ENCODE results near the gene LY6G6D.

Gene LY6G6D

DNA sequence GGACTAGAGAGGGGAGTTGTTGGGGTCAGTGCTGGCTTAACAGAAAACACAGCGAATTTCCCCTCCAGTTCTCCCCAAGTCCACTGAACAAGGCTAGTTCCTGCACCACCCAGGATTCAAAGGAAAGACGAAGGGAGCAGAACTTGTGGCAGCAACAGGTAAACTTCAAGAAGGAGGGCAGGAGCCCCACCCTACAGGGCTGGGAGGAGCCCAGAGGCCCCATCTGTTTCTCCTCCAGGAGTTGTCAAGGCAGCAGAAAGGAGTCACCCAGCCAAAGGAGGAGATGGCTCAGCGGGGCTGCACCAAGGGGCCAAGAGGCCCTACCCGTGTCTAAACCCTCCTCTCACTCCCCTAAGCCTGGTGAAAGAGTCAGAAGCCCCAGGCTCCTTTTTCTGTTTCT lies 49.0 kb downstream of the LY6G6D start:
- no peak for DNase-seq (ENCODE audit: low read depth)

DNA sequence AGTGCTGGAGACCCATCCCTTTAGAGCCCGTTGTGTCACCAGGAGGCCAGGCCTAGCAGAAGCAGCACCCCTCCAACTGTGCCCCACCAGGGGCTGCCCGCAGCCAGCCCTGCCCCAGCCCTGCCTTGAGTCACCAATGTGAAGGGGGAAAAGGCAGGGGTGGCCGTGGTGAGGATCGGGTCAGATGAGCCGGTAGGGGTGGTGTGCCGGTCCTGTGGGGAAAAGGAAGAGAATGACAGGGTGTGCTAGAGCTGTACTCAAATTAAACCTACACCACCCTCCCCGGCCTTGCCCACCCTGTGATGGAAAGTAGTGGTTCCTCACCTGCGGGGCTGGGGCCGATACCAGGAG lies 50.4 kb downstream of the LY6G6D start:
- no peak for DNase-seq (ENCODE audit: low read depth)

DNA sequence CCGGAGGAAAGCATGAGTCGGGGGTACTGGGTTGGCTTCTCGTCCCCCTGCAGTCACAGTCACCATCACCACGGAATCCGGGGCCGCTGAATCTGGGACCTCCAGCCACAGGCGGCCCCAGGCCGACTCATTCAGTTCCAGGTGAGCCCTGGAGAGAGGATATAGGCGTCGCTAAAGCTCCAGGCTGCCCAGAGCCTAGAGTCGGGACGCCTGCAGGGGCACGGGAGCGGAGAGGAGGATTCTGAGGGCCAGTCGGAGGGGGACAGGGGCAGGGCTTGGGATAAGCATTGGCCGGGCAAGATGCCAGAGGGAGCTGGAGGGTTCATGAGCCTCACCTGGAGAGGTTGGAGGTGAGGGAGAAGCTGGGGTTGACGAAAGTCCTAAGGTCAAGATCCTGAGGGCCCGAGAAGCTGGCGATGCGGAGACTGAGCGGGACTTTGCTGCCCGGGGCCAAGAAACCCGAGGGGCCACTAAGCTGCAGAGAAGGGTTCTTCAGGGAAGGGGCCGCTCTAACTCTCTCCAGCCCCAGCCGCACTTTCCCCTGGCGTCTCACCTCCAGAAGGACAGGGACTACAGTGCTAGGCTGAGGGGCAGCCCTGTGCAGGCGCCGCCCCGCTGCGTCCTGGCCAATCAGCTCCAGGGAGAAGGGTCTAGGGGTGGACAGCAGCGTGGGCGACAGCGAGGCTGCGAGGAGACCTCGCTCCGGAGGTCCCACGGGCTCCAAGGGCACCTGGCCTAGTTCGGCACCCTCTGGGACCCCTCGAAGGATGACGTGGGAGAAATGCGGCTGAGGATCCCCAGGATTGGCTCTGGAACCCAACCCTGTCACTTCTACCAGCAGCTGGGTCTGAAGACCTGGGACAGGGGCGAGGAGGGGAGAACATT lies 51.0 kb downstream of the LY6G6D start:
- DNase-seq (ENCODE audit: low read depth) = no peak

DNA sequence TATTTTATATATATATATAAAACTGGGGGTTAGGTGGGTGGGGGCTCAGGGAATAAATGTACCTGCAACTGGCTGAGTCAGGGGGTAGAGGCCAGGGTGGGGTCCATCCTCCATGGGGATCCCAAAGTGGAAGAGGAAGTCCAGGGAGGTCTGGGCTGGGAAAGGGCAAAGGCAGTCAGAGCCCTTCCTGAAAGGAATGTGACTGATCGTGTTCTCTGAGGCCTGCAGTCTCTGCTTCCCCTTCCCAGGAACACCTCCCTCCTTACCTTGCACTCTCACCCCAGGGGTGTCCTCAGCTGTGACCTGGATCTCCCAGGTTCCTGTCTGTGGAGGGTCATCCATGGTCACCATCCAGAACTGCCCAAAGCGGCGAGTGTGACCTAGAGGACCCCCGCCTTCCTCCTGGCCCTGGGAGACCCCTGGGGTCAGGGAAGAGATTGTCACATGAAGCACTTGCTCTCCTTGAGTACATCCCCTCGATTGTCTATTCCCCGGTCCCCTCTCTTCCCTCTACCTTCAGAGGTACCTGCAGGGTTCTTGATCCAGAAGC lies 52.0 kb downstream of the LY6G6D start:
- DNase-seq (ENCODE audit: low read depth) = no peak
